Measurements from ENCODE around the gene MKLN1. TPM values are rescaled to one million over a fixed set of nuclear protein-coding genes. Genes with fewer than 3 reads are reported as not detected.
A peak's percentile ranks its signal among the peaks of the same experiment; 100 is the strongest.
"Not testable (repeated sequence)": the region's sequence is repeated elsewhere in the genome, so short reads cannot be mapped to it uniquely, and the experiment has no call there.

Gene MKLN1
- total RNA-seq, 3 donors from 2014 or later, result 78.1 to 113 (median 80.3) TPM

DNA sequence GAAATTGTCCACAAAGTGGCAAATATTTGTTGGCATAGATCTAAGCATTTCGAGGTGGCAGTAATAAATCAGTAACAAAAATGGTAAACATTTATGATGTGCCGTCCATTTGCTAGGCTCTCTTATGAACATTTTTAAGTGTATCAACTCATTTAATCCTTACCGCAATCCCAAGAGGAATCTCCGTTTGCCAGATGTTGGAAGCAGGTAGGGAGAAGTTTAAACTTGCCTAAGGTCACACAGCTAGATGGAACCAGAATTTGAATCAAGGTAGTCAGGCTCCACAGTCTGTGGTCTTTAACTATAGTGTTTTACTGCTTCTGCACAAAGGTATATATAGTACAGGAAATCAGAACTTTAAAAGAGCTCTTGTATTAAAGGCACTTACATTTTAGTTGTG lies 2.6 kb downstream of the MKLN1 start:
- no peaks in the 10 kb centered on the region for H3K27me3 ChIP-seq
- no peak for TF ChIP-seq POLR2AphosphoS5 (IDR thresholded peaks at IDR 0.05)
- TF ChIP-seq POLR2A (IDR thresholded peaks at IDR 0.05), result no peak
- TF ChIP-seq, protein P1, sequence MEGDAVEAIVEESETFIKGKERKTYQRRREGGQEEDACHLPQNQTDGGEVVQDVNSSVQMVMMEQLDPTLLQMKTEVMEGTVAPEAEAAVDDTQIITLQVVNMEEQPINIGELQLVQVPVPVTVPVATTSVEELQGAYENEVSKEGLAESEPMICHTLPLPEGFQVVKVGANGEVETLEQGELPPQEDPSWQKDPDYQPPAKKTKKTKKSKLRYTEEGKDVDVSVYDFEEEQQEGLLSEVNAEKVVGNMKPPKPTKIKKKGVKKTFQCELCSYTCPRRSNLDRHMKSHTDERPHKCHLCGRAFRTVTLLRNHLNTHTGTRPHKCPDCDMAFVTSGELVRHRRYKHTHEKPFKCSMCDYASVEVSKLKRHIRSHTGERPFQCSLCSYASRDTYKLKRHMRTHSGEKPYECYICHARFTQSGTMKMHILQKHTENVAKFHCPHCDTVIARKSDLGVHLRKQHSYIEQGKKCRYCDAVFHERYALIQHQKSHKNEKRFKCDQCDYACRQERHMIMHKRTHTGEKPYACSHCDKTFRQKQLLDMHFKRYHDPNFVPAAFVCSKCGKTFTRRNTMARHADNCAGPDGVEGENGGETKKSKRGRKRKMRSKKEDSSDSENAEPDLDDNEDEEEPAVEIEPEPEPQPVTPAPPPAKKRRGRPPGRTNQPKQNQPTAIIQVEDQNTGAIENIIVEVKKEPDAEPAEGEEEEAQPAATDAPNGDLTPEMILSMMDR (IDR thresholded peaks at IDR 0.05), result no peak
- intact Hi-C loops (cut with DNase I; ENCODE audit: low total_unique reads), result no loop called here
- H3K4me3 ChIP-seq, result peak overlapping the region in 1 of 3 donors; percentile 94
- DNase-seq (ENCODE audit: low spot score in 2 of 2), result no peak
- H3K36me3 ChIP-seq, result no peaks in the 10 kb centered on the region
- no peaks in the 10 kb centered on the region for H3K9me3 ChIP-seq
- H3K27ac ChIP-seq, result peak overlapping the region; percentile 21 to 98
- H3K4me1 ChIP-seq, result peaks cover 0 to 5% of the 10 kb centered on the region in 2 donors

- no peak for DNase-seq (ENCODE audit: low spot score in 2 of 2)
- H3K9me3 ChIP-seq, result peaks cover under 1% of the 10 kb centered on the region in 2 donors
- no peaks in the 10 kb centered on the region for H3K27me3 ChIP-seq
- TF ChIP-seq, protein P1 (IDR thresholded peaks at IDR 0.05), result no peak
- H3K27ac ChIP-seq, result no peak overlapping the region
- H3K36me3 ChIP-seq, result no peaks in the 10 kb centered on the region
- intact Hi-C loops (cut with DNase I; ENCODE audit: low total_unique reads), result no loop called here
- H3K4me3 ChIP-seq, result no peak overlapping the region
- peaks cover 0 to 5% of the 10 kb centered on the region in 2 donors for H3K4me1 ChIP-seq
Observed at GRCh38 chr7:131331806-131332205, 4.1 kb downstream of the MKLN1 start.

DNA sequence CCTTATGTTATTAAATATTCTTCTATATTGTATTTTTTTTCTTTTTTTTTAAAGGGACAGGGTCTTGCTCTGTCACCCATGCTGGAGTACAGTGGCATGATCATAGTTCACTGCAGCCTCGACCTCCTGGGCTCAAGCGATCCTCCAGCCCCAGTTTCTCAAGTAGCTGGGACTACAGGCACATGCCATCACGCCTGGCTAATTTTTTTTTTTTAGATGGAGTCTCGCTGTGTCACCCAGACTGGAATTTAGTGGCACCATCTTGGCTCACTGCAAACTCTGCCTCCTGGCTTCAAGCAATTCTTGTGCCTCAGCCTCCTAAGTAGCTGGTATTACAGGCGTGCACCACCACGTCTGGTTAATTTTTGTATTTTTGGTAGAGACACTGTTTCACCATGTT lies 5.1 kb downstream of the MKLN1 start:
- H3K27ac ChIP-seq; H3K36me3 ChIP-seq; H3K4me3 ChIP-seq; intact Hi-C loops (cut with DNase I; ENCODE audit: low total_unique reads); DNase-seq (ENCODE audit: low spot score in 2 of 2); H3K9me3 ChIP-seq; H3K4me1 ChIP-seq; H3K27me3 ChIP-seq: not testable (repeated sequence)

DNA sequence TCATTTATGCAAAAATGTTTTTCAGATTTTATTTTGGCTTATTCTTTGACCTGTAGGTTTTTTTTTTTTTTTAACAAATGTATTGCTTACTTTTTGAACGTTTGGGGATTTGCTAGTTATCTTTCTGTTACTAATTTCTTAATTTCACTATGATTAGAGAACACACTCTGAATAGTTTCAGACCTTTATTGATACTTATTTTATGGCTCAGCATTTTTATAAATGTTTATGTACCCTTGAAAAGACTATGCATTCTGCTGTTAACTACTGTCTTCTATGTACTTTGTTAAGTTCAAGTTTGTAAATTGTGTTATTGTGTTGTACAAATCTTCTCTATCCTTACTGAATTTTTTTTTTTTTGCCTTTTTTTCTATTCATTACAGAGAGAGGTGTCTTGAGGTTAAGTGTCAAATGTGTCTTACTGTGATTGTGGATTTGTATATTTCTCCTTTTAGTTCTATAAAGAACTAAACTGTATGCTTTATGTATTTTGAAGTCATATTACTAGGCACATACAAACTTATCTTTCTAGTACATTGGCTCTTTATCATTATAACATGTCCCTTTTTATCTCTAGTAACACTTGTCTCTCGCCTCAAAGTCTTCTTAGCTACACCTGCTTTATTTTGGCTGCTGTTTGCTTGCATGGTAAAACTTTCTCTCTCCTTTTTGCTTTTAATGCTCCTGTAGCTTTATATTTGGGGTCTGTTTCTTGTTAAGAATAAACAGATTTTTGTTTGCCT lies 8.1 kb downstream of the MKLN1 start:
- DNase-seq (ENCODE audit: low spot score in 2 of 2), result no peak
- Histone ChIP-seq H3K4me1 (no peaks in the 10 kb centered on the region), H3K27ac (no peak overlapping the region), H3K4me3 (no peak overlapping the region), H3K27me3 (no peaks in the 10 kb centered on the region), H3K36me3 (no peaks in the 10 kb centered on the region), H3K9me3 (peaks cover 4 to 13% of the 10 kb centered on the region in 2 donors)
- TF ChIP-seq POLR2AphosphoS5 (IDR thresholded peaks at IDR 0.05), result no peak
- TF ChIP-seq POLR2A (IDR thresholded peaks at IDR 0.05), result no peak
- TF ChIP-seq, protein P1 (IDR thresholded peaks at IDR 0.05), result no peak
- intact Hi-C loops (cut with DNase I; ENCODE audit: low total_unique reads), result no loop called here

- no peaks in the 10 kb centered on the region for H3K4me1 ChIP-seq
- TF ChIP-seq POLR2A (IDR thresholded peaks at IDR 0.05) (no peak), POLR2AphosphoS5 (IDR thresholded peaks at IDR 0.05) (no peak)
- TF ChIP-seq, protein P1 (IDR thresholded peaks at IDR 0.05), result no peak
- intact Hi-C loops (cut with DNase I; ENCODE audit: low total_unique reads), result no loop called here
- H3K9me3 ChIP-seq, result peaks cover 4 to 13% of the 10 kb centered on the region in 2 donors
- no peak overlapping the region for H3K27ac ChIP-seq
- no peaks in the 10 kb centered on the region for H3K36me3 ChIP-seq
- DNase-seq (ENCODE audit: low spot score in 2 of 2), result no peak
- no peaks in the 10 kb centered on the region for H3K27me3 ChIP-seq
- no peak overlapping the region for H3K4me3 ChIP-seq
Observed at GRCh38 chr7:131336956-131337355, 9.3 kb downstream of the MKLN1 start.
